Measurements from ENCODE around the gene C21orf91.
A peak's percentile ranks its signal among the peaks of the same experiment; 100 is the strongest.
"Not testable (repeated sequence)": the region's sequence is repeated elsewhere in the genome, so short reads cannot be mapped to it uniquely, and the experiment has no call there.

The C21orf91 gene

GRCh38 chr21:17782051-17782450 lies 37.1 kb downstream of the C21orf91 start:
- Histone ChIP-seq H3K4me3 (no peak overlapping the region), H3K27ac (peak overlapping the region in 6 of 21 experiments; percentile 44 to 82 (median 69))

GRCh38 chr21:17781524-17781923 lies 37.6 kb downstream of the C21orf91 start:
- H3K4me3 ChIP-seq: no peak overlapping the region
- peak overlapping the region in 9 of 21 experiments; percentile 2 to 82 (median 60) for H3K27ac ChIP-seq

- H3K4me3 ChIP-seq: no peak overlapping the region
- peak overlapping the region in 12 of 21 experiments; percentile 11 to 82 (median 60) for H3K27ac ChIP-seq
Measured at GRCh38 chr21:17780539-17780938, 38.6 kb downstream of the C21orf91 start.

DNA sequence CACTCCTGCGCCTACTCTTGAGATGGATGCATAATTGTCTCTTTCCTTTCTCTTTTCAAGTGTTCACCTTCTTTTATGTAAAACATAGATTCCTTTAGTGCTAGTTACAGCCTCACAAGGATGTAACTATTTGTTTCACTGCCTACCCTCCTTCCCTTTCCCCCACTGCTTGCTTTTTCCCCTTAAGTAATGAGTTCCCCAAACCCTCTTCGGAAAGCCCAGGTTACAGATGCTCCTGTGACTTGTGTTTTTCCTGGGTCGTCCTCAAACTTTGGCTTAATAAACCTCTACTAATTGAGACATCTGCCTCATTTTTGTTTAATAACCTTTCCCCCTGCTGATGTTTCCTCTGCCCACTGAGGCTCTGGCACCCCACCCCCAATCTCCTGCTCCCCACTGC lies 39.2 kb downstream of the C21orf91 start:
- peak overlapping the region in 13 of 21 experiments; percentile 11 to 82 (median 60) for H3K27ac ChIP-seq
- H3K4me3 ChIP-seq: no peak overlapping the region

GRCh38 chr21:17779496-17779895 lies 39.7 kb downstream of the C21orf91 start:
- no peak overlapping the region for H3K4me3 ChIP-seq
- peak overlapping the region in 9 of 21 experiments; percentile 37 to 82 (median 61) for H3K27ac ChIP-seq

- Histone ChIP-seq H3K27ac (peak overlapping the region in 1 of 21 experiments; percentile 39), H3K4me3 (no peak overlapping the region)
Measured at GRCh38 chr21:17777072-17777765, 41.9 kb downstream of the C21orf91 start.

DNA sequence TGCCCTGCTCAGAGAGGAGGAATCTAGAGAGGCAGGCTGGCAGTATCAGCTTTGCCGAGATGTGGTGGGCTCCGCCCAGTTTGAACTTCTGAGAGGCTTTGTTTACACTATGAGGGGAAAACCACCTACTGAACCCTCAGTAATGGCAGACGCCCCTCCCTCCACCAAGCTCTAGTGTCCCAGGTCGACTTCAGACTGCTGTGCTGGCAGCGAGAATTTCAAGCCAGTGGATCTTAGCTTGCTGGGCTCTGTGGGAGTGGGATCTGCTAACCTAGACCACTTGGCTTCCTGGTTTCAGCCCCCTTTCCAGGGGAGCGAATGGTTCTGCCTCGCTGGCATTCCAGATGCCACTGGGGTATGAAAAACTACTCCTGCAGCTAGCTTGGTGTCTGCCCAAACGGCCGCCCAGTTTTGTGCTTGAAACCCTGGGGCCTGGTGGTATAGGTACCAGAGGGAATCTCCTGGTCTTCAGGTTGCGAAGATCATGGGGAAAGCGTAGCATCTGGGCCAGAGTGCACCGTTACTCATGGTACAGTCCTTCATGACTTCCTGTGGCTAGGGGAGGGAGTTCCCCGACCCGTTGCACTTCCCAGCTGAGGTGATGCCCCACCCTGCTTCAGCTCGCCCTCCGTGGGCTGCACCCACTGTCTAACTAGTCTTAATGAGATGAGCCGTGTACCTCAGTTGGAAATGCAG lies 43.6 kb downstream of the C21orf91 start:
- peak overlapping the region in 7 of 21 experiments; percentile 34 to 73 (median 70) for H3K27ac ChIP-seq
- H3K4me3 ChIP-seq: no peak overlapping the region

DNA sequence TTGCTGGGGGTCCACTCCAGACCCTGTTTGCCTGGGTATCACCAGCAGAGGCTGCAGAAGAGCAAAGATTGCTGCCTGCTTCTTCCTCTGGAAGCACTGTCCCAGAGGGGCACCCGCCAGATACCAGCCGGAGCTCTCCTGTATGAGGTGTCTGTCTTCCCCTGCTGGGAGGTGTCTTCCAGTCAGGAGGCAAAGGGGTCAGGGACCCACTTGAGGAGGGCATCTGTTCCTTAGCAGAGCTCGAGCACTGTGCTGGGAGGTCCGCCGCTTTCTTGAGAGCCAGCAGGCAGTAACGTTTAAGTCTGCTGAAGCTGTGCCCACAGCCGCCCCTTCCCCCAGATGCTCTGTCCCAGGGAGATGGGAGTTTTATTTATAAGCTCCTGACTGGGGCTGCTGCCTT lies 44.1 kb downstream of the C21orf91 start:
- H3K4me3 ChIP-seq: not testable (repeated sequence)
- H3K27ac ChIP-seq: peak overlapping the region in 6 of 21 experiments; percentile 34 to 73 (median 69)

DNA sequence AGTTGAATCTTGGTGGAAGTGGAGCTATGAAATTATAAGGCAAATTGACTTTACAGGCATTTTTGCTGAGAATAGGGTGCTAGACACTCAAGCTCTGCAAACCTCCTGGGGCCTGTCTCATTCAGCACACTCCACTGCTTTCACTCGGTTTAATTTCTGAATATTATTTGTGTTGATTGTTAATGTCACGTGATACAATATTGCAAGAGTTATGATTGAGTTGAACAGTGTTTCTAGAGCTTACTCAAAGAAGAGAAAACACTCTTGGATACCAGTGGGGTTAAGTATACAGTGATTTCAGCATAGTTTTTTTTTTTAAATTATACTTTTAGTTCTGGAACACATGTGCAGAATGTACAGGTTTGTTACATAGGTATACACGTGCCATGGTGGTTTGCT lies 49.7 kb downstream of the C21orf91 start:
- Histone ChIP-seq H3K4me3 (no peak overlapping the region), H3K27ac (no peak overlapping the region)

- no peak overlapping the region for H3K27ac ChIP-seq
Measured at GRCh38 chr21:17768840-17769446, 50.2 kb downstream of the C21orf91 start.

GRCh38 chr21:17765207-17765606 lies 53.9 kb downstream of the C21orf91 start:
- no peak overlapping the region for H3K4me3 ChIP-seq
- H3K27ac ChIP-seq: no peak overlapping the region

More at GRCh38 chr21:17768840-17769446, 50.2 kb downstream of the C21orf91 start:
- H3K4me3 ChIP-seq: no peak overlapping the region

DNA sequence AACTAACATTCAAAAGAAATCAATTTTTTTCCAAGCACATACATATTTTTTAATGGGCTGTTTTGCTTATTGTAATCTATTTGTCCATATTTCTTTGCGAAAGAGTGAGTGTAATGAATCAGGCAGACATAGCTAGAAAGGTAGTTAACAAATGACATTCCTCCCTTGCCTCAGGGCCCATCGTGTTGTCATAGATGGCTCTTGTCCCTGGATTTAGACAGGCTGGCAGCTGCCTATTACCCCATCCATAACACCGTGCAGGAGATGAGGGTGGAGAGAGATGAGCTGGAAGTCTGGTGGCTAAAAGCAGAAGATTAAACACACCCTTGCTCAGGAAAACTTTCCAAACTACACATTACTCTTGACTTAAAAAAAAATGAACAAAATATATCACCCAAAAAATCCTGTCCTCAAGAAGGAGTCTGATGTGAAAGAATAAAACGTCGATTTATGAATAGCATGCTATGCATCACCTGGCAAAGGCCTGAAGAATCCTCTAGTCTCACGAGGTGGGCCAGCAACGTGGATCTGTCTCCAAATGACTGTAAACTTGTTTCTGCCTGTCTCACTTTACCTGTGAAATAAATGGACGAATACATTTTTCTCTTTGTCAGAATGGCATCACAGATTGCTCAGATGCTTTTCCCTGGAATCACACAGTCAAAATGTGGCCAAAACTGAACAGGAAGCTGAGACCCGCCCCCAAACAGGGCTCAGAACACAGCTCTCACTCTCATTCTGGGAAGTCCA lies 55.7 kb downstream of the C21orf91 start:
- H3K27ac ChIP-seq: peak overlapping the region in 7 of 21 experiments; percentile 17 to 58 (median 30)
- no peak overlapping the region for H3K4me3 ChIP-seq

- H3K27ac ChIP-seq: peak overlapping the region in 1 of 21 experiments; percentile 26
- H3K4me3 ChIP-seq: no peak overlapping the region
Measured at GRCh38 chr21:17759511-17760178, 59.5 kb downstream of the C21orf91 start.

DNA sequence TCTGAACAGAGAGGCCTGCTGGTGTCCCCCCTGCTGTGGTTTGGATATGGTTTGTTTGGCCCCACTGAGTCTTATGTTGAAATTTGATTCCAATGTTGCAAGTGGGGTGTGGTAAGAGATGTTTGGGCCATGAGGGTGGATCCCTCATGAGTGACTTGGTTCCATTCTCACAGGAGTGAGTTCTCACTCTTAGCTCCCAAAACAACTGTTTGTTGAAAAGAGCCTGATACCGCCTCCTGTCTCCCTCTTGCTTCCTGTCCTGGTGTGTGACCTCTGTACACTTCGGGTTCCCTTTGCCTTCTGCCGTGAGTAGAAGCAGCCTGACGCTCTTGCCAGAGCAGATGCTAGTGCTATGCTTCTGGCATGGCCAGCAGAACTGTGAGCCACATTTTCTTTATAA lies 60.5 kb downstream of the C21orf91 start:
- Histone ChIP-seq H3K4me3 (no peak overlapping the region), H3K27ac (peak overlapping the region in 1 of 21 experiments; percentile 26)

DNA sequence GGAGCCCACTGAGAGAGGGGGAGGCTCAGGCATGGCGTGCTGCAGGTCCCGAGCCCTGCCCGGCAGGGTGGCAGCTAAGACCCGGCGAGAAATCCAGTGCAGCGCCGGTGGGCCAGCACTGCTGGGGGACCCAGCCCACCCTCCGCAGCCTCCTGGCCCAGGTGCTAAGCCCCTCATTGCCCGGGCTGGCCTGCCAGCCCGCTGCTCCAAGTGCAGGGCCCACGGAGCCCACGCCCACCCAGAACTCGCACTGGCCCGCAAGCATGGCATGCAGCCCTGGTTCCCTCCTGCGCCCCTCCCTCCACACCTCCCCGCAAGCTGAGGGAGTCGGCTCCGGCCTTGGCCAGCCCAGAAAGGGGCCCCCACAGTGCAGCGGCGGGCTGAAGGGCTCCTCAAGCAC lies 61.5 kb downstream of the C21orf91 start:
- no peak overlapping the region for H3K4me3 ChIP-seq
- H3K27ac ChIP-seq: no peak overlapping the region

DNA sequence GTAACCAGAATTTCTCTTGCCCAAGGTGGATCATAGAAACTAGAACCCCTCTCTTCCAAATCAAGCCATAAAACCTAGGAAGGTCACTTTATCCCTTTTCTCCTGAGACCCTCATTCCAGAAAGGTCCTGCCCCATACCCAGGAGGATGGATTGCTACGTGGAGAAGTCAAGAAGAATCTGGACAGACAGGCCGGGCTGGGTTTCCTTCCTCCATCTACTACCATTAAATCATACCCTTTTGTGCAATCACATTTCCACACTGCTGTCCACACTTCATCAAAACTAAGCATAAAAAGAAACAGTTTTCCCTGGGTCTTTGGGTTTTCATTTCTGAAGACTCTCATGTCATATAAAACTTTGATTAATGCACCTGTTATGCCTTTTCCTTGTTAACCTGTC lies 65.4 kb downstream of the C21orf91 start:
- H3K27ac ChIP-seq: no peak overlapping the region
- H3K4me3 ChIP-seq: no peak overlapping the region

- Histone ChIP-seq H3K27ac (no peak overlapping the region), H3K4me3 (no peak overlapping the region)
Measured at GRCh38 chr21:17752171-17752570, 67.0 kb downstream of the C21orf91 start.

- Histone ChIP-seq H3K27ac (no peak overlapping the region), H3K4me3 (no peak overlapping the region)
Measured at GRCh38 chr21:17746920-17747319, 72.2 kb downstream of the C21orf91 start.

DNA sequence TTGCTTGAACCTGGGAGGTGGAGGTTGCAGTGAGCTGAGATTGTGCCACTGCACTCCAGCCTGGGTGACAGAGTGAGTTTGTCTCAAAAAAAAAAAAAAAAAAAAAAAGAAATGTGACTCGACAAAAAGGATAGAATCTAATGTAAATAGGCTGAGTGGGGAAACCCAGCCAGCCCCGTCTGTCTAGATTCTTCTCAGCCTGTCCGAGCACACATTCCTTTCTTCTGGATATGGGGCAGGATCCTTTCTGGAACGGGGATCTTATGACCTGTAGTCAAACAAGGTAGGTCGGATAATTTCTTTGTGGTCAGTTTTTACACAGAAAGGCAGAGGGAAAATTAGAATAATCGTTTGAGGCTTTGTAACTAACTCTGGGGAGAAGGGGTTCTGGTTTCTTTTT lies 74.1 kb downstream of the C21orf91 start:
- Histone ChIP-seq H3K4me3 (no peak overlapping the region), H3K27ac (no peak overlapping the region)
